Measurements from ENCODE around the gene NDRG4.

- TF ChIP-seq, protein P1, sequence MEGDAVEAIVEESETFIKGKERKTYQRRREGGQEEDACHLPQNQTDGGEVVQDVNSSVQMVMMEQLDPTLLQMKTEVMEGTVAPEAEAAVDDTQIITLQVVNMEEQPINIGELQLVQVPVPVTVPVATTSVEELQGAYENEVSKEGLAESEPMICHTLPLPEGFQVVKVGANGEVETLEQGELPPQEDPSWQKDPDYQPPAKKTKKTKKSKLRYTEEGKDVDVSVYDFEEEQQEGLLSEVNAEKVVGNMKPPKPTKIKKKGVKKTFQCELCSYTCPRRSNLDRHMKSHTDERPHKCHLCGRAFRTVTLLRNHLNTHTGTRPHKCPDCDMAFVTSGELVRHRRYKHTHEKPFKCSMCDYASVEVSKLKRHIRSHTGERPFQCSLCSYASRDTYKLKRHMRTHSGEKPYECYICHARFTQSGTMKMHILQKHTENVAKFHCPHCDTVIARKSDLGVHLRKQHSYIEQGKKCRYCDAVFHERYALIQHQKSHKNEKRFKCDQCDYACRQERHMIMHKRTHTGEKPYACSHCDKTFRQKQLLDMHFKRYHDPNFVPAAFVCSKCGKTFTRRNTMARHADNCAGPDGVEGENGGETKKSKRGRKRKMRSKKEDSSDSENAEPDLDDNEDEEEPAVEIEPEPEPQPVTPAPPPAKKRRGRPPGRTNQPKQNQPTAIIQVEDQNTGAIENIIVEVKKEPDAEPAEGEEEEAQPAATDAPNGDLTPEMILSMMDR (IDR thresholded peaks at IDR 0.05): no peak
- TF ChIP-seq POLR2A (IDR thresholded peaks at IDR 0.05): no peak
Measured at GRCh38 chr16:58551496-58551895, 51.6 kb downstream of the NDRG4 start.

Data from uterus (tissue), 2 donors.